PC-9 (cell line): ENCODE data around the gene PRRX1. TPM values are rescaled to one million over a fixed set of nuclear protein-coding genes. Genes with fewer than 3 reads are reported as not detected.

Source experiments
- BruUV-seq: library from RNA; stranded (reverse); fragments of 400-500 nt; replicated peaks from 2 replicates; lab custom pipeline; 2021; lab: Mats Ljungman, UMichigan
- CTCF ChIA-PET: fragments of 300-600 bp; sonication (Branson Sonifier 250); formaldehyde crosslinking; loops from one replicate; lab custom pipeline; 2022; ENCODE audit warnings: antibody characterized with exemption; lab: Charles Lee
- POLR2A ChIA-PET: fragments of 300-600 bp; sonication (Branson Sonifier 250); formaldehyde crosslinking; loops from one replicate; lab custom pipeline; 2022; ENCODE audit warnings: antibody characterized with exemption; ENCODE audit not compliant: unreplicated experiment; lab: Charles Lee
- DNase-seq, 2 experiments: peaks; one replicate each; pipeline versions ENCODE4 v3.0.0 to v3.0.0-alpha.2; 2015 to 2022; ENCODE audit warnings: mixed read lengths in 1 of 2
- H2AFZ ChIP-seq: fragments of 200-600 bp; sonication (generic); 2 replicates; pipeline ENCODE4 v1.8.1; 2017; ENCODE audit warnings: antibody characterized with exemption
- H3F3A ChIP-seq: fragments of 200-600 bp; sonication (generic); 2 replicates; pipeline ENCODE4 v1.8.1; 2017; ENCODE audit warnings: antibody characterized with exemption, mild to moderate bottlenecking, low read depth; ENCODE audit not compliant: insufficient read depth
- H3K27ac ChIP-seq: fragments of 200-600 bp; sonication (generic); 2 replicates; pipeline ENCODE4 v1.6.1; 2016; ENCODE audit warnings: mixed run types
- H3K27me3 ChIP-seq: fragments of 200-600 bp; sonication (generic); 2 replicates; pipeline ENCODE4 v1.6.1; 2016; ENCODE audit warnings: low read depth, mixed run types; ENCODE audit not compliant: insufficient read depth
- H3K36me3 ChIP-seq: fragments of 200-600 bp; sonication (generic); 2 replicates; pipeline ENCODE4 v1.6.1; 2016; ENCODE audit warnings: low read depth, mixed run types
- H3K4me1 ChIP-seq: fragments of 200-600 bp; sonication (generic); replicated peaks from 2 replicates; pipeline ENCODE4 v1.6.1; 2016; ENCODE audit warnings: mixed run types; ENCODE audit not compliant: insufficient read depth
- H3K4me2 ChIP-seq: fragments of 200-600 bp; sonication (generic); 2 replicates; pipeline ENCODE4 v1.6.1; 2017; ENCODE audit warnings: mixed run types
- H3K4me3 ChIP-seq: fragments of 200-600 bp; sonication (generic); 2 replicates; pipeline ENCODE4 v1.6.1; 2016; ENCODE audit warnings: mixed run types
- H3K79me2 ChIP-seq: fragments of 200-600 bp; sonication (generic); 2 replicates; pipeline ENCODE4 v1.6.1; 2017; ENCODE audit warnings: low read depth, mixed run types
- H3K9me2 ChIP-seq: fragments of 200-600 bp; sonication (generic); 2 replicates; pipeline ENCODE4 v1.8.1; 2017; ENCODE audit warnings: mild to moderate bottlenecking; ENCODE audit not compliant: insufficient read depth
- H3K9me3 ChIP-seq: fragments of 200-600 bp; sonication (generic); 2 replicates; pipeline ENCODE4 v1.8.1; 2016; ENCODE audit warnings: low read depth; ENCODE audit not compliant: insufficient read depth
- H4K20me1 ChIP-seq: fragments of 200-600 bp; sonication (generic); 2 replicates; pipeline ENCODE4 v1.8.1; 2017; ENCODE audit not compliant: insufficient read depth
- CTCF ChIP-seq: fragments of 200-600 bp; sonication (generic); conservative IDR thresholded peaks from 2 replicates; pipeline ENCODE4 v1.6.1; 2017; ENCODE audit warnings: mixed run types, antibody characterized with exemption, mild to moderate bottlenecking, moderate library complexity
- EZH2 ChIP-seq: fragments of 200-600 bp; sonication (generic); IDR thresholded peaks from 2 replicates; pipeline ENCODE4 v1.8.0; 2017; ENCODE audit warnings: antibody characterized with exemption, low read depth
- intact Hi-C: fragments of 100-400 bp; cut with micrococcal nuclease; formaldehyde crosslinking; loops from one replicate; pipeline ENCODE4 v1.10.0; 2022; ENCODE audit not compliant: unreplicated experiment
- total RNA-seq: library from RNA; stranded (reverse); gene quantifications from 2 replicates; pipeline ENCODE4 v1.2.3, GENCODE V29; 2021

The PRRX1 gene
- total RNA-seq, 1 experiment from 2014 or later = not detected

- H3K79me2 ChIP-seq = no peaks in the 10 kb centered on the region
Observed at GRCh38 chr1:170664828-170665612, 1.1 kb downstream of the PRRX1 start.

GRCh38 chr1:170665629-170666028 lies 1.7 kb downstream of the PRRX1 start:
- POLR2A ChIA-PET = no interaction called here

More at GRCh38 chr1:170664828-170665612, 1.1 kb downstream of the PRRX1 start:
- Histone ChIP-seq H3K27ac (no peak overlapping the region), H3K4me3 (no peak overlapping the region), H3K9me3 (no peaks in the 10 kb centered on the region), H4K20me1 (no peaks in the 10 kb centered on the region), H3K9me2 (no peaks in the 10 kb centered on the region), H3F3A (no peaks in the 10 kb centered on the region), H2AFZ (no peak overlapping the region), H3K4me1 (no peaks in the 10 kb centered on the region), H3K27me3 (peaks cover 9% of the 10 kb centered on the region), H3K36me3 (no peaks in the 10 kb centered on the region), H3K4me2 (no peak overlapping the region)
- ChIA-PET POLR2A (no interaction called here), CTCF (no interaction called here)
- intact Hi-C loops = no loop called here
- DNase-seq = no peak
- TF ChIP-seq CTCF = no peak
- BruUV-seq = no TSS peak

GRCh38 chr1:170666541-170667254 lies 2.8 kb downstream of the PRRX1 start:
- no TSS peak for BruUV-seq
- Histone ChIP-seq H3K27me3 (peaks cover 15% of the 10 kb centered on the region), H4K20me1 (no peaks in the 10 kb centered on the region), H3K9me2 (no peaks in the 10 kb centered on the region), H3K36me3 (no peaks in the 10 kb centered on the region), H3K4me3 (no peak overlapping the region), H3K4me2 (no peak overlapping the region), H3K4me1 (no peaks in the 10 kb centered on the region), H2AFZ (no peak overlapping the region), H3F3A (no peaks in the 10 kb centered on the region), H3K27ac (no peak overlapping the region), H3K9me3 (no peaks in the 10 kb centered on the region), H3K79me2 (no peaks in the 10 kb centered on the region)
- CTCF ChIA-PET = no interaction called here
- TF ChIP-seq EZH2 (no peak), CTCF (no peak)
- intact Hi-C loops = no loop called here
- POLR2A ChIA-PET = no interaction called here
- no peak for DNase-seq

More at GRCh38 chr1:170665629-170666028, 1.7 kb downstream of the PRRX1 start:
- no peak overlapping the region for H3K4me2 ChIP-seq
- CTCF ChIA-PET = no interaction called here
- no peaks in the 10 kb centered on the region for H3K4me1 ChIP-seq
- H3K36me3 ChIP-seq = no peaks in the 10 kb centered on the region
- peaks cover 15% of the 10 kb centered on the region for H3K27me3 ChIP-seq
- no peaks in the 10 kb centered on the region for H3K9me2 ChIP-seq
- TF ChIP-seq EZH2 (no peak), CTCF (no peak)
- no peak for DNase-seq
- BruUV-seq = no TSS peak
- H3K4me3 ChIP-seq = no peak overlapping the region
- H3K27ac ChIP-seq = no peak overlapping the region
- H3K79me2 ChIP-seq = no peaks in the 10 kb centered on the region
- no peak overlapping the region for H2AFZ ChIP-seq
- H4K20me1 ChIP-seq = no peaks in the 10 kb centered on the region
- no peaks in the 10 kb centered on the region for H3K9me3 ChIP-seq
- intact Hi-C loops = no loop called here
- H3F3A ChIP-seq = no peaks in the 10 kb centered on the region
